GM08714 (cell line): Measurements from ENCODE around the gene ENPP4.
"Not testable (repeated sequence)": the region's sequence is repeated elsewhere in the genome, so short reads cannot be mapped to it uniquely, and the experiment has no call there.

ENCODE experiments used
- H3K4me3 ChIP-seq: fragments of 200-500 bp; sonication (Bioruptor generic); 2 replicates; pipeline ENCODE4 v1.5.1; 2014; ENCODE audit warnings: mild to moderate bottlenecking, low read length, inconsistent platforms
- ZNF274 ChIP-seq: IDR thresholded peaks from 2 replicates; pipeline ENCODE4 v1.6.1; 2012; ENCODE audit warnings: mild to moderate bottlenecking, low read depth, low read length

ENPP4 gene, protein sequence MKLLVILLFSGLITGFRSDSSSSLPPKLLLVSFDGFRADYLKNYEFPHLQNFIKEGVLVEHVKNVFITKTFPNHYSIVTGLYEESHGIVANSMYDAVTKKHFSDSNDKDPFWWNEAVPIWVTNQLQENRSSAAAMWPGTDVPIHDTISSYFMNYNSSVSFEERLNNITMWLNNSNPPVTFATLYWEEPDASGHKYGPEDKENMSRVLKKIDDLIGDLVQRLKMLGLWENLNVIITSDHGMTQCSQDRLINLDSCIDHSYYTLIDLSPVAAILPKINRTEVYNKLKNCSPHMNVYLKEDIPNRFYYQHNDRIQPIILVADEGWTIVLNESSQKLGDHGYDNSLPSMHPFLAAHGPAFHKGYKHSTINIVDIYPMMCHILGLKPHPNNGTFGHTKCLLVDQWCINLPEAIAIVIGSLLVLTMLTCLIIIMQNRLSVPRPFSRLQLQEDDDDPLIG

GRCh38 chr6:46129629-46130511, at the start of gene ENPP4:
ENPP4 (plus strand) TSS chr6:46129989; CDS start chr6:46139584, 9,595 bp downstream.
- H3K4me3 ChIP-seq, result peak within 1 kb of the TSS; percentile 92
- TF ChIP-seq ZNF274, result no peak

DNA sequence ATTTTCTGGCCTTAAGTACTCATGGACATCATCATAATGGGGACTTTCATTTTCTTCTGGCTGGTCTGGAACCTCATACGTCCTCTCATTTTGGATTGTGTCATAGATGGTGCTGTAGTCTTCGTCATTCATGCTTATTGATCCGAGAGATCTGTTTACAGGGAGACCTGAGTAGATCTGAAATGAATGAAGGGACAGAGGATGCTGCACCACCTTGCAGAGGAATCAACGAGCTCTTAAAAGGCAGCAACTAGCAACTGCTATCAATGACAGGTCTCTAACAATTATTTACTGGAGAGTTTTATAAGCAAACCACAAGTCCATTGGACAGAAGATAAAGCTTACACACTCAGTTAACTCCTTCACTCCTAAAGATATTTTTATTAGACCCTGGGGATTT, 49.7 kb upstream of the ENPP4 start:
- no peak for TF ChIP-seq ZNF274
- no peak overlapping the region for H3K4me3 ChIP-seq

- not testable (repeated sequence) for H3K4me3 ChIP-seq
Measured at GRCh38 chr6:46085688-46086087, 44.1 kb upstream of the ENPP4 start.

DNA sequence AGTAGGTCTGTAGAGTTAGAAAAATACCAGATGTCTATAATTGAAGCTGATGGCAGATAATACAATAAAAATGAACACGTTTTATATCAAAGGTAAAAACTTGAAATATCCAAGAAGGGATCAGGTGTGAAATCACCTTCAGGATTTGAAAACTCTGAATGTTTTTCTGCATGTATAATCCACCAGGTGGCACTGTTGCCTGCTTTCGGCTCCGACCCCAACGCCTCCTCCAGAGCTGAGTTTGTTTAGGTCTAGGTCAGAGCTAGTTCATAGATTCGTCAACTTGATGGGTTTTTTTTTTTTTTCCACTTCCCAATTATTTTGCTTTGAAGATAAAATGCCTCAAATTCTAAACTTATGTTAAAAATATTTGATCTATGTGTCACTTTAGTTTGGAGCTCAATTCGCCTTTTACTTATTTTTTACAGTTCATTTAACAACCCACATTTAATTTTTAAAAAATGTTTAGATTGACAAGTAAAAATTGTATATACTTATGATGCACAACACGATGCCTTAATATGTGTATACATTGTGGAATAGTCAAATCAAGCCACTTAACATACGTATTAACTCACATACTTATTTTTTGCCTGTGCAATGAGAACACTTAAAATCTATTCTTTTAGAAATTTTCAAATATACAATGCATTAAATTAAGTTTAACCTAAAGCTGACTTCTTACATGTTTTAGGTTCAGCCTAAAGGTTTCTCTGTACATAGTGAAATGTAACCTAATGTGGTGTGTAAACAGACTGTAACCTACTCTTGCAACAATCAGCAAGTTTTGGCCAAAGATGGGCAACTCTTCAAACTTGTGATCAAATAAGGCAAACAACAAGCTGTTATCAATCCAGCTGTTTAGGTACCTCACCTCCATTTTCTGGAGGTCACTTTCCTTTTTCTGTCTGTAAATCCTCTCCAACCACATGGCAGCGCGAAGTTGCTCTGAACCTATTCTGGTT, 39.4 kb upstream of the ENPP4 start:
- no peak overlapping the region for H3K4me3 ChIP-seq
- no peak for TF ChIP-seq ZNF274

- no peak overlapping the region for H3K4me3 ChIP-seq
- TF ChIP-seq ZNF274, result no peak
Measured at GRCh38 chr6:46091080-46091478, 38.7 kb upstream of the ENPP4 start.

- H3K4me3 ChIP-seq, result no peak overlapping the region
- no peak for TF ChIP-seq ZNF274
Measured at GRCh38 chr6:46095251-46095650, 34.5 kb upstream of the ENPP4 start.

- no peak for TF ChIP-seq ZNF274
- no peak overlapping the region for H3K4me3 ChIP-seq
Measured at GRCh38 chr6:46097366-46097765, 32.4 kb upstream of the ENPP4 start.

- no peak for TF ChIP-seq ZNF274
- no peak overlapping the region for H3K4me3 ChIP-seq
Measured at GRCh38 chr6:46098678-46099077, 31.1 kb upstream of the ENPP4 start.

GRCh38 chr6:46099952-46100351, 29.8 kb upstream of the ENPP4 start:
- no peak overlapping the region for H3K4me3 ChIP-seq
- no peak for TF ChIP-seq ZNF274

GRCh38 chr6:46102123-46102522, 27.7 kb upstream of the ENPP4 start:
- H3K4me3 ChIP-seq, result no peak overlapping the region
- TF ChIP-seq ZNF274, result no peak

GRCh38 chr6:46103441-46104115, 26.2 kb upstream of the ENPP4 start:
- H3K4me3 ChIP-seq, result no peak overlapping the region

DNA sequence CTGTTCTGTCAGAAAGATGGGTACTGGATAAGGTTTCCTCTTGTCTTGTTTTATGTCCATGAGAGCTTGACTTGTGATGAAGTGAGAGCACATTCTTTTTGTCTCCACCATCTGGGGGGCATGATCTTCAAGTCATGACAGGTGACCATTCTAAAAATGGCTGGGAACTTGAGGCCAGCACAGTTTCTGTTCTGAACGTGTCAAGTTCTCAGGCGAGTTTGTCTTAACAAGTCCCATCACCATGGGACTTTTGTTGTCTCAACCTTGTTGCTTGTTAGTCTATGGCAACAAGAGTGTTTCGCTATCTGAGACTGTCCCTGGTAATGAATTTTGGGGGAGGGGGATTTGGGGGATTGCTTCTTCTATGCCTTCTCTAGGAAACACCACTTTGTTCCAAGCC, 25.6 kb upstream of the ENPP4 start:
- no peak overlapping the region for H3K4me3 ChIP-seq

More at GRCh38 chr6:46103441-46104115, 26.2 kb upstream of the ENPP4 start:
- no peak for TF ChIP-seq ZNF274

DNA sequence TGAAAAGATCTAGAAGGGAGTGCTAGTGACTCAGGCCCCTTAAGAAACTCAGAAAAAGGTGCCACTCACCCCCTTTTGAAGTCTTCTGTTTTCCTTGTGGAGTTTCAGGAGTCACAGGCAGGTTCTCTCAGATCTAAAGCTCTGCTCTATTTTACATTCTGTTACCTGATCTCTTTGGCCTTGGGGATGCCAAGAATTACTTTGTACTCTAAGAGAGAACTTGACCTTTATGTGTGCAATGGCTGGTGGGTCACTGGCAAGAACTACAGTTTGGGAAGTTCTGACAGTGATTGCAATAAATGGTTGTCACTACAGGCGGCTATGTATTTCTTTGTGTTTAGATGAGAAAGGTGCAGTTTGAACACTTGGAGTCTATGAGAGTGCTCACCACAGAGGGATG, 24.2 kb upstream of the ENPP4 start:
- no peak for TF ChIP-seq ZNF274
- no peak overlapping the region for H3K4me3 ChIP-seq

More for the DNA sequence above, 25.6 kb upstream of the ENPP4 start:
- no peak for TF ChIP-seq ZNF274
